ENCODE measurements around the gene CACNA1C.

CACNA1C gene

DNA sequence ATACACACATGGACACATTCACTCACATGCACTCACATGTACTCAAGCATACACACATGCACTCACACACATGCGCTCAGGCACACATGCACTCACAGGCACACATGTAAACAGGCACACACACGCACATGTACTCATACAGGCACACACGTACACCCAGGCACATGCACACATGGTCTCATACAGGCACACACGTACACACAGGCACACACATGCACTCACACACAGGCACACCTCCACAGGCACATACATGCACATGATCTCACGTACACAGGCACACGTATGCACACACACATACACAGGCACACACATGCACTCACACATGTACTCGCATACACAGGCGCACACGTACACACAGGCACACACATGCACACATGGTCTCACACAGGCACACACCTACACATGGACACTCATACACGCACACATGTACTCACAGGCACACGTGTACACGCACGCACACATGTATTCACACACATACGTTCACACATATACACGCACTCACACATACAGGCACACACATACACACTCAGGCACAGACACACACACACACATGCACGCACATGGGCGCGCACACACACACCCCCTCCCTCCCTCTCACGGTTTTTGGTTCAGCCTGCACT is 138.9 kb downstream of the CACNA1C start:
- in situ Hi-C loops (cut with MboI; ENCODE audit: low sequenced_read_pairs) = no loop called here

DNA sequence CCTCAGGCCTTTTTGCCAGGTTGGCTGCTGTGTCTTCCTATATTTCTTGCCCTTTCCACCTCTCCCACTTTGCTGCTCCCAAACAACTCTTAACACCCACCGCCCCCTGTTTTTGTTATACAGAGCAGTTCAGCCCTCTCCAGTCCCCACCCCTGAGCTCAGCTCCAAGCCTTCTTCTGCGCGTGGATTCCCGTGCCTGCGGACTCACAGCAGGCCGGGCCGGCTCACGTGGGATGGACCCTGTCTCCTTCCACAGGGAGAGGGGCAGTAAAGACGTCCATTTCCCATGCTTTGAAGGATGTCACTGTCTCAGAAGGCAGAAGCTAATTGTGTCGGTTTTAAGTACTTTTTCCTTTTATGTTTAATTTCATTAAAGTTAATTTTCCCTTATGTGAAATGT is 139.4 kb downstream of the CACNA1C start:
- in situ Hi-C loops (cut with MboI; ENCODE audit: low sequenced_read_pairs) = no loop called here

DNA sequence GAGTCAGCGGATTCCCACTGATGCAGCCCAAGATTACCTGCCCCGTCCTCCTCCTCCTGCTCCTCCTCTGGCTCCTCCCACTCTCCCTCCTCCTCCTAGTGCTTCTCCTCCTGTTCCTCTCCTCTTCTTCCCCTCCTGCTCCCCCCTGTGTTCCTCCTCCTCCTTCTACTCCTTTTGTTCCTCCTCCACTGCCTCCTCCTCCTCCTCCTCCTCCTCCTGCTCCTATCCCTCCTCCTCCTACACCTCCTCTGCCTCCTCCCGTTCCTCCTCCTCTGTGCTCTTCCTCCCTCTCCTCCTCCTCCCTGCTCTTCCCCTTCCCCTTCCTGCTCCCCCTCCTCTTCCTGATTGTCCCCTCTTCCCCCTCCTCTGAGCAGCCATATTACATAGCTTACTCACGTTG is 141.3 kb downstream of the CACNA1C start:
- in situ Hi-C loops (cut with MboI; ENCODE audit: low sequenced_read_pairs) = no loop called here

DNA sequence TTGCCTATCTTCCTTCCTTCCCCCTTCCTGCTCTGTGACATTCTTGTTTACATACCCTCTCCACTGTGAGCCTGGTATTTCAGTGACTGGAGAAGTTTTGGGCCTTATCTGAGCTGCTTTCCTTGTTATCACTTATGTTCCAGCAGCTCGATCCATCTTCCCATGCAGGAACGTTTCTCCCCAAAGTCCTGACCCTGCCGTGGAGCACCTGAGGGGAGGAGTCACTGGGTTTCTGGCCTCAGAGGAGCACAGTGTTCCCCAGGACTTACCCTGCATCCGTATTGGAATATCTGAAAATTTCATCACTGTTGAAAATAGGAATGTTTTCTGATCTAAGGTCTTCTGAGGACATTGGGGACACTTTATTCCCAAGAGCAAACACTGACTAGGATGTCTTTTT is 141.8 kb downstream of the CACNA1C start:
- in situ Hi-C loops (cut with MboI; ENCODE audit: low sequenced_read_pairs) = no loop called here

DNA sequence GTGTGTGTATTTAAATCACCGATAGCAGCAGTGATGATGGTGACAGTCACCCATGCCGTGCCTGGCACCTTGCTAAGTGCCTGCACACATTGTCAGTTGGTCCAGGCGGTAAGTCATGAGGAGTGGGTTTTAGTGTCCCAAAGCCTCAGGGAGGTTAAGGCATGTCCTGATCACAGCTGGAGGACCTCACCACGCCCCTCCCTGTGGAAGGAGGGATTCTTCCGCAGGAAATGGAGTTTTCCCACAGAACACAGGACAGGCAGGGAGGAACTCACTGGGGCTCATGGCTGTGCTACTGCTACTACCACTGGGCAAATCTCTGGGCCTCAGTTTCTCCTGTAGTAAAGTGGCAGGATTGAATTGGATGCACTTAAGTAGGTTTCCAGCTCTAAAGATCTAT is 142.3 kb downstream of the CACNA1C start:
- in situ Hi-C loops (cut with MboI; ENCODE audit: low sequenced_read_pairs) = no loop called here

DNA sequence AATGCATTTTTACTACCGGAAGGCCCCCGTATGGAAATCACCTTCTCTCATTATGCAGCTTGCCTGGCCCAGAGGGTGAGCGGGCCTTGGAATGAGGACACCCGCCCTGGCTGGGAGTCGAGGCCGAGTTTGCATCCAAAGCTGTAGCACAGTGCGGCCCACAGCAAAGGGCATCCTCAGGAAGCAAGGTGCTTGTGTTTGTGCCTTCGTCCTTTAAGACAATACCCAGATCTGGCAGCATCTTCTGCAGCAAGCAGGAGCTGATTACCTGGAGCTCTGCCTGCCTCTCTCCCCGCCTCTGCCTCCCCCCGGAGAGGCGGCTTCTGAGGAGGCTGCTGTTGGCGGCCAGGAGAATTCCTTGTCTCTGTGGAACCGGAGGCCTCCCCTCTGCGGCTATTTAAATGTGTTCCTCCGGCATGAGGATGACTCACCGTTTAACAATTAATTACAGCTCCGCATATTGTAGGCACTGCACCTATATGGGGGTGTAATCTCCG is 145.3 kb downstream of the CACNA1C start:
- in situ Hi-C loops (cut with MboI; ENCODE audit: low sequenced_read_pairs) = no loop called here

DNA sequence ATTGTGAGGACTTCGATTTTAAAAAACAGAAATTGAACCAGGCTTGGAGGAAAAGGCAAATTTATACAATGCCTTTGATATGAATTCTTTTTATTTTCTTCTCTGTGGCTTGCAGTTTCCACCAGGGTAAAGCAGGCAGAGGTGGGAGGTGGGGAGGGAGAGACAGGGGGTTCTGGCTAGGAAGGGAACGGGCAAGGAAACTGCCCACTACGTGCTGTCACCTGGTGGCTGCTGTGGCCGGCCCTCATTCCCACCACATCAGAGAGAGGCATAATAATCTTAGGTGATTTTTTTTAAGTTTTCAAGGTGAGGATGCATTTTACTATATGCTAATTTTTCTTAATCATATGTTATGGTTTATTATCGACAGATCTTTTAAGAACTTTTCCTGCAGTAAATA is 145.8 kb downstream of the CACNA1C start:
- in situ Hi-C loops (cut with MboI; ENCODE audit: low sequenced_read_pairs) = no loop called here

DNA sequence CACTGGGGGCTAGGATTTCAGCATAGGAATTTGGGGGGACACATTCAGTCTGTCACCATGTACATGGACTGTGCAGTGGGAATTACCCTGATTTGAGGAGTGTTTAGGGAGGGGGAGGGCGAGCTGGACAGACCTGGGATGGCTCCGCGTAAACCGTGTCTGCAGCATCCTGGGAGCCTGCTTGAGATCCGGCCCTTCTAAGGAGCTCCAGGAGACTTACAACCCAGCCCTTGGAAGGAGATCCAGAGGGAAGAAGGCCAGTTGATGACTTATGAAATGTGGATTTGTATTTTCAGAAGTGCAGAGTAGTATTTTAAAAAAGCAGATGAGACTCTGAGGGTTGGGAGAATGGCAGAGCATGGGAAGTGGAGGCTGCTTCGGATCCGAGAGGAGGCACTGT is 153.2 kb downstream of the CACNA1C start:
- in situ Hi-C loops (cut with MboI; ENCODE audit: low sequenced_read_pairs) = no loop called here

DNA sequence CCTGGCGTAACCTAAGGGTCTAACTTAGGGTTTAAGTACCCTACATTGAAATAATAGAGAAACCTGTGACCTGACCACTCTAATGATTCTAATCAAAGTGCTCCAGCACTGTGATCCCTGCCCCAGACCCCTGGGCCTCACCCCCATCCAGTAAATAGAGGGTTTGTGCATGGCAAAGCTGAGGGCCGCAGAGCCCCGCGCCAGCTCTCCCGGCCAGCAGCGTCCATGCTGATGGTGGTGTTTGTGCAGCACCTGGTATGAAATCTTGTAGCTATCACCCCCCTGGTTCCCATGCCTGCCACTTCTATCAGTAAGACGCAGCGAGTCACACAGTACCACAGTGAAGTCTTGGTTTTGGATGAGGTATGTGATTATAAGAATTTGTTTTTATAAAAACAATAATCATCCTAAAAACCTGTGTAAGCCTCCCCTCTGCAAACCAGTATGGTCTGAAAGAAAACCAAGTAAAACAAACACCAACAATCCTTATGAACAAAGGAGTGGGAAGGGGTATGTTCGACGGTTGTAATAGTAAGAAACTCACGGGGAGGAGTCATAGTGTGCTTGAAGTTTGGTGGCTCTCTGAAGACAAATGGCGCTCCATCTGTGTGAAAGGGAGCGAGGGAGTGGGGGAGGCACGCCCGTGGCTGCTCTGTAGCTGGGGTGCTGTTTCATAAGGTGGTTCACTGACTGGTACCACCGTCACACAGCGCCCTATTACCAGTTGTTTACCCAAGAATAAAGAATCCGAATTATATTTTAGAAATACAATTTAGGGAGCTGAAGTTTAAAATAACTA is 156.2 kb downstream of the CACNA1C start:
- in situ Hi-C loops (cut with MboI; ENCODE audit: low sequenced_read_pairs) = no loop called here

DNA sequence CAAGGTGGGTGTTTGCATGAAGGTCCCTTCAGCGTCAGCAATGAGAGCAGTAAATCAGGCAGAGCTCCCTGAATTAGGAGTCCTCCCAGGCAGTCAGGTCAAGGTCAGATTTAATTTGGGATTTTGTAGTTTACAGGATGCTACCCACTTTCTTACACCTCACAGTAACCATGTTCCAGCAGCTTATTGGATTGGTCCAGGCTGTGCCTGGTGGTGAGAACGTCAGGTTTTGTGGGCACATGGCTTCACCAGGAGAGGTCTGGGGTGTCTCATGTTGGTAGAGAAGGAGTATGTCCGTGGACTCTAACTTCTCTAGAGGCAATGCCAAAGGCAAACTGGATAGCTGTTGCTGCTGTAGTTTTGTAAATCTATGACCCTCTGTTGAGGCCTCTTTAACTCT is 158.3 kb downstream of the CACNA1C start:
- in situ Hi-C loops (cut with MboI; ENCODE audit: low sequenced_read_pairs) = no loop called here

DNA sequence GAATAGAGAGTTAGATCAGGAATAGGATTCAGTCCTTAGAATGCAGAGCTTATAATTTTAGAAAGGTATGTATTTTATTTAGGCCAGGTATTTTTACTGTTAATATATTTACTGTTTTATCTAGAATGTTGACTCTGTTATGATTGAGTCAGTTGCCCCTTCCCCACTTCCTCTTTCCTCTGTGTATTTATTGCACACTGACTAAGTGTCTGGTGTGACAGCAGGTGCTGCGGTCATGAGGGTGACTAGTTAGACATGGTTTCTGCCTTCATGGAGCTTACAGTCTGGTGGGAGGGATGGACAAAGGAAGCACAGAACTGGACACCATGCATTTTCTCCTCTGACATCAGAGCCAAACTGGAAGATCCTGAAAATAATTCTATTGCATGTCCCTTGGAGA is 159.8 kb downstream of the CACNA1C start:
- in situ Hi-C loops (cut with MboI; ENCODE audit: low sequenced_read_pairs) = no loop called here

DNA sequence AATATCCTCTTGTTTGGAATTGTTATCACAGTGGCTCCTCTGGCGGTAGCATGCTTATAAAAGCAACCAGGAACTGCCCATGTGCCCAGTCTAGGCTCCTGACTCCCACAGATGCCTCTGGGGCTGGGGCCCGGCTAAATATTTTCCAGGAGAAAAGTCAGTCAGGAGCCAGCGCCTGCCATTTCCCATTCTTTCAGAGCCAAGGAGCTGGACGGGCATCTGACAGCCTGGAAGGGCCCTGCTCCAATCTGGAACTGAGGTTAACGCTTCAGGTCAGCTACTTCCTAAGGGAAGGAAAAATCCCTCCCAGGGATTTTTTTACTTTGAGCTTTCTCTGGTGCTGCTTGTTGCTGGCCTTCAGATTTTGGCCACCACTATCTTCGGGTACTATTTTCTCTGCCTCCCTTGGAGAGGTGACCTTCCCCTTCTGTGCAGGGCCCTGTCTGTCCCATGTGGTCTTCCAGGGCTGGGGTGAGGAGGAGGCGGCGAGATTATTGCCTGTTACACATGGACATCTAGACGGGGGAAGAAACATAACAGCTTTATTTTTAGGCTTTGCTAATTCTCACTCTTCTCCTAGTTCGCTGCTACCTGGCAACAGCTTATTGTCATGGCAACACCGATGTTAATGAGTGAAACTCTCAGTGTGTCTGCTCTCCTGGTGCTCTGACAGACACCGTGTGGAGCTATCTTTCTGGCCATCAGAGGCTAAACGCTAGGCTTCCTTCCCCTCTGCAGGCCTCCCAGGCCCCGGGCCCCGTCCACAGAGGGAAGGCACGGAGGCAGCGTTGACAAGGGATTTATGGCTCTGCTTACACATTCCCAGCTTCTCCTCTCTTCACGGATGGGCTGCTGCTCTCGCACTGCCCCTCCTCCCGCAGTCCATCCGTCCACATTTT is 160.4 kb downstream of the CACNA1C start:
- in situ Hi-C loops (cut with MboI; ENCODE audit: low sequenced_read_pairs) = no loop called here

DNA sequence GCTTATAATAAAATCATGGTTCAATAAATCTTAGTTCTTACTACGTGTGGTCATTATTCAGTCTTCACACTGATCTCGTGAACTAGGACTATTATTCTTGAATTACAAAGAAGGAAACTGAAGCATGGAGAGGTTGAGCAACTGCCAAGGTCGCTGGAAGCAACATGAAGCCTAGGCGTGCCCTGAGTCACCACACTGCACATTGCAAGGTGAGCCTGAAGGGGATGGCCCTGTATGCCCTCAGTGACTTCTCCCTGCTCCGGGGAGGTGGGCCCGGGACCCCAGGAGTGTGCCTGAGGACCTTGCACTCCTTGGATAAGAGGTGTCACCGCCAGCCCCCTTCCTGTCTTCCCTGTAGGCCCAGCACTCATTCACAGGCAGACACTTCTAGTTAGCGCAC is 161.6 kb downstream of the CACNA1C start:
- in situ Hi-C loops (cut with MboI; ENCODE audit: low sequenced_read_pairs) = no loop called here

DNA sequence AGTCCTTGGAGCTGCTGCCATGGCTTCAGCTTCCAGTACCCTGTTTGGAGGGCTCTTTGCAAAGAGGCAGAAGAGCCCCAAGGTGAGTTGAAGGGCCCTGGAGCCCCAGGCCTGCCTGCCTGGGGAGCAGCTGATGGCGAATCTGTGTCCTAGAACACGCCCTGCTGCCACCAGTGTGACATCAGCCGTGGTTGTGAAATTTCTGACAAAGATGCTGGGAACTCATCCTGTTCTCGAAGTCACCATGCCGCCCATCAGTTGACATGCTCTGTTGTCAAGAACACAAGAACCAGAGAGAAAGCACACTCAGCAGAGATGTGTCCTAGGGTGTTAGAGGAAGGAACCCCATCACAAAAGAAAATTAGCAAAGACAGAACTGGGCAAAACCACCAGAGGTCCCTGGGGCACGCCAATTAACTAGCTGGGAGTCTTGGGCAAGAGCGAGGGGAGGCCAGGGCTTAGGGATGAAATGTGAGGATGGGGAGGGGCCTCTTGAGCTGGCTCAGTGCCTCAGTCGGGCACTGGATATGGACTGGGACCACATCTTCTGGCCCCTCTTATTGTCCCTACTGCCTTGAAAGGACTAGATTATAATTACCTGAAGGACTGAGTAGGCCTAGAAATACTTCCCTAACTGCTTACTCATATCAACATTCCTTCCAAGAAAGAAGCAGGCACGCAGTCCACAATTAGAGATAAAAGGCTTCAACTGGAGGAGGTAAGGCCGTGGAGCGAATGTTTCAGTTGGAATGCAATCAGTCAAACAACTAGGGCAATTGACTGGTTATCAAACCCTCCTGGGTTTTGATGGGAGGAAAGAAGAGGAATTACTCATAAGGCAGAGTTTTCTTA is 163.1 kb downstream of the CACNA1C start:
- in situ Hi-C loops (cut with MboI; ENCODE audit: low sequenced_read_pairs) = no loop called here

DNA sequence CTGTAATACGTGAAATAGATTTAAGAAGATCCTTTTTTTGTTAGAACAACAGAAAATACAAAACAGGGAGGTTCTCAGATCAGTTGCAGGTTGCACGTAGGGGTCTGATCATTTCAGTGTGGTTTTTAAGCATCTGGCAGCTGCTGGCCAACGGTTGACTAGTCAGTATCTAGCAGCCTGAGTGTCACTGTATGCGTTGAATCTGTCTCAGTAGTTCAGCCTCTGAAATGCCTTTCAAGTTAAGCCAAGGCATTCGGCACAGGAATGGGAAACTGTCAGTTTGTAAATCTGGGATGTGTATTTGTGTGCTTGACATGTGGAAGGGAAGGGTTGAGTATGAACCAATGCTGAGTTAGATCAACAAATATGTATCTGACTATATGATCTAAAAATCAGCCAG is 165.9 kb downstream of the CACNA1C start:
- in situ Hi-C loops (cut with MboI; ENCODE audit: low sequenced_read_pairs) = no loop called here

DNA sequence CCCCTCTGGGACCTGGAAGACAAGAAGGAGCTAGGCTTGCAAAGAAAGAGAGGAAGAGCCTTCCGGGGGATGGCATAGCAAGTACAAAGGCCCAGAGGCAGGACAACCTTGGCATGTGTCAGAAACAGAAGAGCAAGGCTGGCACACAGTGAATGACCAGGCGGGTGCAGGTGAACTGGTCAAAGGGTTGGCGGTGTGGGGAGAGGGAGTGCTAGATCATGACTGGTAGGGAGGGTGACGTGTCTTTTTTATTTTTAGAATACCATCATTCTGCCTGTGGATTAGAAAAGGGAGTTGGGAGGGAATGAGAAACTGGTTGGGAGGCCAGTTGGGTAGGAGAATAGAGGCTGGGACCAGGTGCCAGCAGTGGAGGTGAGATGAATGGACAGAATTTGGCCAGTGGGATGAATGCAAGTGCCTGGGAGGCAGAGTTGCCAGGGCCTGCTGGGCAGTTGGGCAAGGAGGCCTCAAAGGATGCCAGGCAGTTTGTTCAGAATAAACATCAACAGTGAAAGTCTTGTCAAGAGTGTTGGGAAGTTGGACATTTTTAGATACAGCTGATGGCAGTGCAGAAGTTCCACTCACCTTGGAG is 168.3 kb downstream of the CACNA1C start:
- in situ Hi-C loops (cut with MboI; ENCODE audit: low sequenced_read_pairs) = no loop called here

DNA sequence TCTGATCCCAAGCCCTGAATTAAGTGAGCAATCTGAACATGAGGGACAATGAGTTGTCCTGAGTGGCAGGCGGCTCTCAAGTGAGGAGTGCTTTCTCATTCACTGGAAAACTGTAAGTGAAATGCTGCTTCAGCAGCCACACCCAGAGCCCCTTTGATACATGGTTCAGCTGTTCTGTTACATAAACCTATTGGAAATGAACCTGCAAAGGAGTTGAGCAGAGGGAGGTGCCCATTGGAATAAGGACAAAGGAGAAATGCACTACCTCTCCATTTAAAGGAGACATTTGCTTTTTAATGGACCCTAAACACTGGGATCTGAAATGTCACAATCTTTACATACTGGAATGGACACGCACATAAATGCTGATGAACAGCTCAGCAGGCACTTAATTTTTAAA is 169.9 kb downstream of the CACNA1C start:
- in situ Hi-C loops (cut with MboI; ENCODE audit: low sequenced_read_pairs) = no loop called here

DNA sequence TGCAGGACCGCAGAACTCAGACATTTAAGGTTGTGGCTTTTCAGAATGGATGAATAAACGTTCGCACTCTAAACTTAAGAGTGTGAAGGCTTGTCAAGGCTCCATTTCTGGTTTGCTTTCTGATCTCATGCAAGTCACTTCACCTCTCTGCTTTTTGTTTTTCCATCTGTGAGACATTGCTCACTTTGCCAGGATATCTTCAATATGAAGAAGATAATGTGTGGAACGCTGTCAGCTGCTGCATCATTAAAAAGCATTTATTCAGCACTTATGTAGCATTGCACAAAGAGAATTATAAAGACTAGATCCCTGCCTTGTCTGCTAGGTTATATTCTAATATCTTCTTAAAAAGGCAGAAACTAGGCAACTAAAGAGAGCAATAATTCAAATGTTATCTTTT is 172.2 kb downstream of the CACNA1C start:
- in situ Hi-C loops (cut with MboI; ENCODE audit: low sequenced_read_pairs) = no loop called here

DNA sequence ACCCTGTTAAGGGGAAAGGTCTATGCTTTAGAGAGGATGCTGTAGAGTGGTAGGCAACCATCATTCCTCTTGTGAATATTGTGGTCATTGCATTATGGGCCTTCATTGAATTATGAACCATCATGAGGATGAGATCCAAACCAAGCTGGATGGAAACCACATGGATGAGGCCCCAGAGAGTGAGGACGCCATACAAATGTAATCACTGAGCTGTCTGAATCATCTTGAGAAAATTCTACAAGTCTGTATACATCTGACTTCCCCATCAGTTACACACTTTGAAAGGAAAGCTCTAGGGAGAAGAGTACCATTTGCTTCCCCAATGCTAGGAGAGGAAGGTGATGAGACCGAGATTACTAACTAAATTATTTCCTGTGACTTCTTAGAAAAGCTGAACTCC is 172.9 kb downstream of the CACNA1C start:
- in situ Hi-C loops (cut with MboI; ENCODE audit: low sequenced_read_pairs) = no loop called here

DNA sequence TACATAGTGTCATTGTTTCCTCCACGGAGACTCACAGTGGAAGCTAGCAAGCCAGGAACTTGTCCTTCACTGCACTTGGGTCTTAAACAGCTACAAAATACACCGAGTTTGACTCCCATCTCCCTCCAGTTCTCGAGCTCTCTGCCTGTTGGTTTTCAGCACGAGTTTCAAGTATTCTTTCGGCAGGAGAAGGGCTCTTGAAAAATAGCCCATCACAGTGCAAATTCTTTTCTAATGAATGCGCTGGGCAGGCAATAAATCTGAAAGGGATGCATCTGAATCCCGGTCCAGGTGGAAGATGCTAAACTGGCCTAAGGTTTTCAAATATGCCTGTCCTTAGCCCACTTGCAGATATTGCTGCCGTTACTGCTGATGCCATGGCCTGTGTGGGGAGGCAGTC is 173.9 kb downstream of the CACNA1C start:
- in situ Hi-C loops (cut with MboI; ENCODE audit: low sequenced_read_pairs) = no loop called here

All from hTERT RPE-1 (cell line).